Fibroblast of skin of right biceps (primary cell): ENCODE measurements around the gene MECR.

ENCODE experiments used
- DNase-seq: peaks from one replicate; pipeline ENCODE4 v3.0.0-alpha.2; 2013

MECR gene

DNA sequence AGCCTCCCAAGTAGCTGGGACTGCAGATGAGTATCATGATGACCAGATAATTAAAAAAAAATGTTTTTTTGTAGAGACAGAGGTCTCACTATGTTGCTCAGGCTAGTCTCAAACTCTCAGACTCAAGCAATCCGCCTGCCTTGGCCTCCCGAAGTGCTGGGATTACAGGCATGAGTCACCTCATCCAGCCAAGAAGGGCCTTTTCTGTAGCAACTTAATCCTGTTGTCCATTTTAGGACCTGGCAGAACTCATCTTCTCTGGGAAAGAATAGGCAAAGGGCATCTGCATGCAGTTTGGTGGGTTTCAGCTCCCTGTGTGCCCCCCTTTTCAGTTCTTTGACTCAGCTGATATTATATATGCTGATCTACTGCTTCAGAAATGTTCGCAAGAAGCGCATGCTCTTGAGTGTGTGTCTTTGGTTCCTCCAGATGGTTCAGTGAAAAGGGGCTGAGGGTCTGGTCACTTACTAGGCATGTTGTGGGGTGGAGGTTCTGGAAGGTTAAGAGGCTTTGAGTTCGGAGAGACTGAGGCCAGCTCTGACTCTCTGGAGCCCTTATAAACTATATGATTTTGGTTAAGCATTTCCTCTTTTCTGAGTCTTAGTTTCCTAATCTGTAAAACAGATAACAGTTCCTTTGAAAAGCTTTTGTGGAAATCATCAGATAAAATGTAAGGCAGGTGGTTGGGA lies 29.7 kb downstream of the MECR start:
- peak; percentile 45 for DNase-seq

DNA sequence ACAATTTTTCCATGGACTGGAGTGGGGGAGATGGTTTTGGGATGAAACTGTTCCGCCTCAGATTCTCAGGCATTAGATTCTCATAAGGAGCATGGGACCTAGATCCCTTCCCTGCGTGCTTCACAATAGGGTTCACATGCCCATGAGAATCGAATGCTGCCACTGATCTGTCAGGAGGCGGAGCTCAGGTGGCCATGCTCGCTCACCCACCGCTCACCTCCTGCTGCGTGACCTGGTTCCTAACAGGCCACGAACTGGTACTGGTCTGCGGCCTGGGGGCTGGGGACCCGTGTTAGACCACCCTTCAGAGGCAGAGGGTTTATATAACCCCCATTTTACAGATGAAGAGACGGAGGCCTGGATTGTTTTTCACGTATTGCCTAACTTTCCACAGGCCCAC lies 32.7 kb downstream of the MECR start:
- no peak for DNase-seq

DNA sequence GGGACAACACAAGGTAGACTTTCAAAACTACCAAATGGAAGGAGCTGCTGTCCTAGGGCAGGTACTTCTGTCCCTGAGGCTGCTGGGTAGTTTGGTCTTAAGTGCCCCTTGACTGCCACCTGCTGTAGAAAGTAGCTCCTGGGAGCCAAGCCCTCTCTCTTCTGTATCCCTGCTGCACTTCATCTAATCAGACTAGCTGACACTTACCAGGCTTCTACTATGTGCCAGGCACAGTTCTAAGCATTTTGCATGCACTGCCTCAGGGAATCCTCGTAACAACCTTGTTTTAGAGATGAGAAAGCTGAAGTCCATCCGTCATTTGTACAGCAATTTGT lies 33.2 kb downstream of the MECR start:
- peak; percentile 42 for DNase-seq

DNA sequence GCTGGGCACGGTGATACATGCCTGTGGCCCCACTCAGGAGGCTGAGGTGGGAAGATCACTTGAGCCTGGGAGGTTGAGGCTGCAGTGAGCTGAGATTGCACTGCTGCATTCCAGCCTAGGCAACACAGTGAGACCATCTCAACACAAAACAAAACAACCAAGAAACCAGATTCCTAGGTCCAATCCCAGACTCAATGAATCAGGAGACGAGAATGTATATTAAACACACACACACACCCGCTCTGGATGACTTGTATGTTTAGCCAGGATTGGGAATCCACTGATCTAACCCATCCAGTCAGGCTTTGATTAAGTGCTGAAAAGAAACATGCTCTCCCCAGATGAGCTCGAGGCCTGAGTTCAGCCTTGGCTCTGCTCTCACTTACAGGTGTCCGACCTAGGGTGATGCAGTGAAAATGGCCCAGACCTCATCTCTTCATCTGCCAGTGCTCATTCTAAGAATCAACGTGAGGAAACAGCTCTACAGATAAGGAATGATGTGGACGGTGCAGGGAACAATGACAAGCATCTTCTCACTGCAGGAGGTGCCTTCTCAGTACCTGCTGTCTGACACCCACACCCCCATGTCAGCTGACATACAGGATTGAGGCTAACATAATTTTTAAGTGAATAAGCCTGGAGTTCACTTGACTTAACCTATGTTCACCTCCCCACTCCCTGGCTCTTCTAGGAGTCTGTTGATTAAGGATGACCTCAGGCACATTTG lies 33.7 kb downstream of the MECR start:
- DNase-seq: peak; percentile 93

DNA sequence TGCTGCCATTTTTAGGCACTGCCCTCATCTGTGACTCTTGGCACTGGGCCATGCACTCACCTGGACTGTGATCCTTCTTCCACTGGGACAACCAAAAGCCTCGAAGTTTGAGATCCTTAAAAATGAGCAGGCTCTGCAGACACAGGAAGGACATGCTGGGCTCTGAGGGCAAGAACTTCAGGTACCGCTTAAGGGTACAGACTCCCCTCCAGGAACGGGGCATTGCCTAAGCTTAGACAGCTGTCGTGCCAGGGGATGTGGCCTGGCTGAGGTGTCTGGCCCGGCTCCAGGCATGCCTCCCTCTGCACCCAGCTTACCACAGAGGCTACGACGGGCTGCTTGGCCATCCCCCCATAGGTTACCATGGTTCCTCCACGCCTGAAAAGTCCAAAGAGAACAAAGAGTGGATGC lies 34.8 kb downstream of the MECR start:
- no peak for DNase-seq

DNA sequence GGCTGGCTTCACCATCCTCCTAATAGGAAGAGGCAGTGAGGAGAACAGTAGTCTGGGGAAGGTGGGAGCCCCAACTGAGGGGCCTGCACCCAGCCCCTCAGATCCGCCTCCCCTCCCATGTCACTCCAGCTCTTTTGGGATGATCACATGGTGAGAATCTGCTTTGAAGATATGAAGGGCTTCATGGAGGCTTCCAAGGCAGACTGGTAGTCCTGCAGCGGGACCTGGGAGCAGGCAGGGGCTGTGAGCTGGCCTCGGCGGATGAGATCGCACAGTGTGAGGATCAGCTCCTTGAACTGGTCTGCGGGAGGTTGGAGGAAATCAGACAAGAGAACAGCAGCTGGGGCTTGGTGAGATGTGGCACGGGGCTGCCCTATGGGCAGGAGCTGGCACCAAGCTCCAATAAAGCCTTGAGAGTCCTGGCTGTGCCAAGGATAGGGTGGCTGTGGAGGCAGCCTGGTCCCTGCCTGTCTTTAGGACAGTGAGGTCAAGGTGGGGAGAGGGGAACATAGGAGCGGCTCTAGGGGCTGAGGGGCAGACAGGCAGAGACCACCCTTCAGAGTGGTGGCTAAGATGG lies 36.8 kb downstream of the MECR start:
- DNase-seq: no peak

DNA sequence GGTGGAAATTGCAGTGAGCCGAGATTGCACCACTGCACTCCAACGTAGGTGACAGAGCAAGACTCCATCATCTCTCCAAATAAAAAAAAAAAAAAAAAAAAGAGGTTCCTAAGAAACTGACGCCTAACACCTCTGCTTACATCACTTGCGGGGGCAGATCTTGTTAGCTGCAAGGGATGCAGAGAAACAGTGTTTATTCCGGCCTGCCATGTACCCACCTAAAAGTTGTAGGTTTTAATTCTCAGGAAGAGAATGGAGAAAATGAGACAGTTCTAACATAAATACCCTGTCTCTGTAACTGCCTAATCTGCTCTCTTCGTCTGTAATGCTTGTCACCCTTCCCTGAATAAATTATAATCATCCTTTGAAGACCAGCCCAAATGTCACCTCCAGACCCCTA lies 40.0 kb downstream of the MECR start:
- DNase-seq: no peak

DNA sequence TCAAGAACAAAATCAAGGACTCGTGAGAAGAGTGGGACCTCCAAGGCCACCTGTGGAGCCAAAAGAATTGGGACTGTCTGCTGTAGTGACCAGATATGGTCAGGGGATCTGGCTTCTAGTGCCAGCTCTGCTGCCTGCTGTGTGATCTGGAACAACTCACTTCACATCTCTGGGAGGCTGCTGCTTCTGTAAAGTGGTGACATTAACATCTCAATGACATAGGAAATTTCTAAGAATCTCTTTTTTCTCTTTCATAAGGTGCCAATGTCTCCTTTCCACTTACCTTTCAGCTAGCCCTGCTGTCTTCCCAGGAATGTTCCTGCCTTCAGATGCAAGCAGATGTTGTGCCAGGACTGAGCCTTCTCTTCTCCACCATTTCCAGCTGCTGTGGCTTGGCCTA lies 44.0 kb downstream of the MECR start:
- DNase-seq: no peak

DNA sequence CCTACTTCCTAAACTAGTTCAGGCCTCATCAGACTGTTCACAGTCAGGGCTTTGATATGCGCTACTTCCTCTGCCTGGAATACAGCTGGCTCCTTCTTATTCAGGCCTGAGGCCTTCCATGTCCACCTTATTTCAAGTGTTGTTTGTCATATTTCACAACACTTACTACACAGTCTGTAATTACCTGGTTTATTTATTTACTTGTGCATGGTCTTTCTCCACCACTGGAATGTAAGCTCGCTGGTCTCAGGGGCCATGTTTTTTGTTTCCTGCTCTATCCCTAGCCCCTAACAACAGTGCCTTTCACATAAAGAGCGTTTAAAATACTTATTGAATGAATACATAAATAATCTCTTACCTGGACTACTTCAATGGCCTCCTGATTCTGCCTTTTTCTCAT lies 44.5 kb downstream of the MECR start:
- no peak for DNase-seq

DNA sequence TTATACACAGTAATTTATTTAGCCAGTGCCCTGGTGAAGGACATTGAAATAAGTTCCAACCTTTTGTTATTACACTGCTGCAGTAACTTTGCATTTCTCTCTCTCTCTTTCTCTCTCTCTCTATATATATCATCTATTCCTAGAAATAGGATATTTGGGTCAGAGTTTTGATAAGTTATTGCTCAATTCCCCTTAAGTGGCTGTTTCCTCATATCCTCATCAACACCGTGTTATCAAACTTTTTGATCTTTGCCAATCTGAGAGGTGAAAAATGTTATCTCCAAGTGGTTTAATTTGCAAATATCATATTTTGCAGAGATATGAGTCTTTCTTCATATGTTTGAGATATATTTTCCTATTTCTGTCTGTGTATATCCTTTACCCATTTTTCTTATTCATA lies 47.4 kb downstream of the MECR start:
- no peak for DNase-seq

DNA sequence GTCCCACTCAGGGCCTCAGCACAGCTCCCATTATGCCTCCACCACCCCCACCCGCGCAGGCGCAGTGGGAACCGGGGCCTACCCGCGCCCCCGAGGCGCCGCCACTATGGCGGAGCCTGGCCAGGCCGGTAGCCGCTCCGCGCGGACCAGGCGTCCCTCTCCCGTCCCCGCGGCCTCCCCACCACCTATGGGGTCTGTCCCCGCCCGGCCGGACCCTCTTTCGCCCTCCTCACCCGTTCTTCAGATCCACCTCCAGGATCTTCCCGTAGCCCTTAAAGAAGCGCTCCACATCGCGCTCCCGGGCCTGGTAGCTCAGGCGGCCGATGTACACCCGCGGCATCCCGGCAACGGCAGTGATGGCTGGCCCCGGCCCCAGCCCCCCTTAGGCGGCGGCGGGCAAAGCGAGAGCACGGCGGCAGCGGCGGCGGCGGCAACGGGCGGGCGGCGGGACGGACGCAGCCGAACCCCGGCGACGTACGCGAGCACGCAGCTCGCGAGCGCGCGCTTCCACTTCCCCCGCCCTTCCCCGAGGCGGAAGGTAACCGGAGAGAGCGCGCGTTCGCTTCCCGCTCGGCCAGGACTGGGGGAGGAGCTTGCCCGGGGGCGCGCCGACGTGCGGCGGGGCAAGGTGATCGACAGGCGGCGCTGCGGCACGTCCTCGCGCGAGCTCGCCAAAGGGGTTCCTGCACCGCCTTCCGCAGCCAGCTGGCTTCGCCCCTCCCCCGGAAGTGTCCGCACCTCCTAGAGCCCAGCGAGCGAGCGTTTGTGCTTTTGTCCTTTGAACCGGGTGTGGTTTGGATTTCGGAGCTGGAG lies 49.1 kb downstream of the MECR start, which contains the start of gene SRSF4:
SRSF4 (minus strand) TSS at position 488 of the 813 bp plus-strand sequence; CDS start at position 340, 148 bp downstream.
- peak; percentile 98 for DNase-seq

DNA sequence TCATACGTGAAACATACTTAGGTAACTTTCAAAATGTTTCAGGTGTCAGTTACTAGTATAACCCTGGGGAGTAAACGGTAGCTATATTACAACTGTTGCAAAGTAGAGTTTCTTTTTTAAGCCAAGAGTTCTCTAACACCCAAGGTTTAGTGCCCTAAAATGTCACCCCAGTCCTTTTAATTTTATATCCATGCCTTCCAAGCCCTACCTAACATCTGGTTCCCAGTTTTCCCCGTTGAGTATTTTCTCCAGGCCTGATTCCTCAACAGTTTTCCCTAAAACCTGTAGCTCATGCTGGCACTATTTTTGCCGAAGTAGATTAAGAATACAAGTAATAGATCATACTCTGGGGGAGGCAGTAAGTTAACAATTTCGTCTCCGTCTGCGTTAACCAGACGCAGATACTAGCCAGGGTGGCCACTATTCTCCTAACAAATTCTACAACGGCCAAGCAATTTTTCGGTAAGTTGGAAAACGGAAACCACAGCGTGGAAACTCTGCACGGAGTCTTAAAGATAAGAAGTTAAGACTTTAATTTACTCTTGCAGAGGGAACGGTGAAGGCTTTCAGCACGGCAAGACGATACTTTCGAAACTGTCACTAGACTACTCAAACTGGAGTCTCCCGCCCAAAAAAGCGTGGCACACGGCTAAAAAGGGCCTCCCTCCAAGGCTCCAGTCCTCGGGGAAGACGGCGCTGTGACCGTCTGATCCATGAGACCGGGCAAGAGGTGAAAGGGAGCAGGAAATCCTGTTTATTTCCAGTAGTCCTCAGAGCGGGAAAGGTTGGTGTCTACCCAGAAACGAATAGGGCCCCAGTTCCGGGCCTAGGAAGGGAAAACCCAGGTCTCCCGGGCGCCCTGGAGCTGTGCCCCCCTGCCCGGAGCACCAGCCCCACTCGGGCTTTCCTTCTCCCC lies 50.0 kb downstream of the MECR start:
- DNase-seq: no peak

DNA sequence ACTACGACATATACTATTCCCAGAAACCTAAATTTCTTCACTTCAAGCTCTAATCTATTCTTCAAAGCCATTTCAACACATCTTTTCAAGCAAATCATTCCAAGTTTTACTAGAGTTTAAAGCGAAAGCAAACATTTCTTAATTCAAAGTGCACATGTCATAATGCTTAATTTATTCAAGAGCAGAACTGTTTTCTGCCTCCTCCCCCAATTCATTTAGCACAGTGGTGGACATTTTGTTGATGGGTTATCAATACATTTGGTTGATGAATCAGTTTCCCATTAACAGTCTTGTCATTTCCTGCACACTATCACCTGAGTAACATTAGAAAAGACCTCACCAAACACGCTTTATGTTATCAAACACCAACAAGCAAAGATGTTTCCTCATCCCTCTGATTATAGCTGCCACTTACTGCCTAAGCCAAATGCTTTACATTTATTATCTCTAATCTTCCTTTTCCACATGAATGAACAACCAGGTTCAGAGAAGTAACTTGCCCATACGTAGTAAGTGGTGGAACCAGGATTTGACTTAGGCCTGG lies 51.0 kb downstream of the MECR start:
- no peak for DNase-seq

DNA sequence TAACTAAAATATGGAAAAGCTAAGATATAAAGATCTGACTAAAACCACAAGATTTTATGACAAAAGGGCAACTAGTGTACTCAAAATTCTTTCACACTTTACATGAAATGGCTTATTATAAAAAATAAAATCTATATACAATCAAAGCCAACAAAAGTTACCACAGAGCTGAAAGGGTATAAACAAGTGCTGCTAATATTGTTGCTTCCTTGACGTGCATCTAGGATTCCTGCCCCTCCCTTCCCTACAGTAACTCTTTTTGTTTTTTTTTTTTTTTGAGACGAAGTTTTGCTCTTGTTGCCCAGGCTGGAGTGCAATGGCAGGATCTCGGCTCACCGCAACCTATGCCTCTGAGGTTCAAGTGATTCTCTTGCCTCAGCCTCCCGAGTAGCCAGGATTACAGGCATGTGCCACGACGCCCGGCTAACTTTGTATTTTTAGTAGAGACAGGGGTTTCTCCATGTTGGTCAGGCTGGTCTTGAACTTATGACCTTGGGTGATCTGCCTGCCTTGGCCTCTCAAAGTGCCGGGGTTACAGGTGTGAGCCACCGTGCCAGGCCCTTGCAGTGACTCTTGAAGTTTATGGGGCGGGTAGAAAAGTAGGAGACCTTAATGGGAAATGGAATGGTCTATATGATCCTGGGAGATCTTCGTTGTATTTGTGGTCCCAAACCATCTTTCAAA lies 53.6 kb downstream of the MECR start:
- no peak for DNase-seq

DNA sequence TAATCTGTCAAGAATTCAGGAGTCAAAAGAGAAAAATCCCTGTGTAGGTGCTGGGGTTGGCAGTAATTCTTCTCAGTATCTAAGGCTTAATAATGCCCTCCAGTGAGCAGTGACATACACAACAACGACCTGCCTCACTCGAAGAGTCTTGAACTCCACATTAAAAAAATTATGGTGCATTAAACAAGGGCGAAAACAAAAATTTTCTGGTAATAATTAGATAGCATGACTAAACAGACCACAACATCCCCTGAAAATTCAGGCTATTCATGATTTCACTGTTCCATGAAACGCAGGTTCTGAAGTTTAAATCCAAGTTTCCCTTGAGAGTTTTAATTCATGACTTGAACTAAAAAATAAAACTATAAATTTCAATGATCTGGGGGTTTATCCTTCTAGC lies 54.2 kb downstream of the MECR start:
- DNase-seq: peak; percentile 65

DNA sequence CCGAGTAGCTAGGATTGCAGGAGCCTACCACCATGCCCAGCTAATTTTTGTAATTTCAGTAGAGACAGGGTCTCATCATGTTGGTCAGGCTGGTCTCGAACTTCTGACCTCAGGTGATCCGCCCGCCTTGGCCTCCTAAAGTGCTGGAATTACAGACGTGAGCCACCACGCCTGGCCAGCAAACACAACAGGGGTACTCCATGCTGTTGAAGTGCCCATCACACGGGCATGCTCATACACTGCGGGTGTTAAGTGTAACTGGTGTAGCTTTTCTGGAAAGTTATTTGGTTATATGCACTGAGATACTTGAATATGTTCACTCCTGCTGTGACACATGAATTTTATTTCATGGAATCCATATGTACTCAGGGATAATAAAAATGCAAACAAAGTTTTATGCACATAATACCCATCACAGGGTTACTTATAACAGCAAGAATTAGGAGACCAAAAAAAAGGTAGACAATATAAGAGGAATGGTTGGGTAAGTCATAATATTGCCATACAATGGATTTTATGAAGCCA lies 58.3 kb downstream of the MECR start:
- no peak for DNase-seq

DNA sequence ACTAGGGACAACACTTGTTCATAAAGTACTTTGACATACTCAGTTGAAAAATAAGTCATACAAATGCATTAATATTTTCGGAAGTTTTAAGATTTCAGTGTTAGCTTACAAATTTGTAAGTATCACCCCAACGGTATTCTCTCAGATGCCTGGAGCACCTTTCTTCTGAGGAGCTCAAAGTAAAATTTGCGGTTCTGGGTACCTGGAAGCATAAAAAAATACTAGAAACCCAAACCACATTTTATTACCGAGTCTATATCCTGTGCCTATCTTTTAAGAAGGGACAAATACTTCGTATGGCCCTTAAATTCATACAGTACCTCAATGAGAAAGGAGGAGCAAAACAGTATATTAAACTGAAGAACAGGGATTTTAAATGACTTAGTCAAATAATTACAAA lies 59.2 kb downstream of the MECR start:
- no peak for DNase-seq

DNA sequence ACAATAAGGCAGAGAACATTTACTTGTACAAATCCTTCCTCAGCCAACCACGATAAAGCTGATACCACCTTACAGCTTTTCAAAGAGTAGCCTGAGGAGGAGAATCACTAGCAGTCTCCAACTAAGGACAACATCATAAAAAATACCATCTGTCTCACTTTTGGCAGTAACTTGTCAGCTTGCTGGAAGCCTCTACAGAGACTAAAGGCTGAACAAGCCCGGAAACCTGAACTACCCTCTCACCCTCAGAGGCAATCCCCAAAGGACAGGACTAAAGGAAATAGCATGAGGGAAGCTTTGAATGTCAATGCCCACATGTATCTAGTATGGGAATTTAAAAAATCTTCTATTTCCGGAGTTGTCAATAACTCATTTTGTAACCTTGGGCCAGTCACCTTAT lies 59.6 kb downstream of the MECR start:
- peak; percentile 38 for DNase-seq

DNA sequence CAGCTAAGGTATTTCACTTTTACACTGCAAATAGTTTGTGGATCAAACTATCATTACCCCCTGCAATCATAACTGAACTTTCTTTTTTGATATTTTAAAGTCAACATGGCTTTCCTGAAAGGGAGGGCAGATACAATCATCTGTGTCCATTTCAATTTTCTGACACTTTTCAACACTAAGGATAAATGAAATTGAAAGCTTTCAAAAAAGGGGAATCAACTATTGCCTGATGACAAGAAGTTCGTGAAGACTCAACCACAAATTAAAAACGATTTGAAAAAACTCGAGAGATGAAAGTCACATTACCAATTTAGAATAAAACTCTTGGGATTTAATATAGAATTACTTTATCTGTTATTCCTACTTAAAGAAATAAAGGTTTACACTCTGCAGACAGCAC lies 60.8 kb downstream of the MECR start:
- no peak for DNase-seq

DNA sequence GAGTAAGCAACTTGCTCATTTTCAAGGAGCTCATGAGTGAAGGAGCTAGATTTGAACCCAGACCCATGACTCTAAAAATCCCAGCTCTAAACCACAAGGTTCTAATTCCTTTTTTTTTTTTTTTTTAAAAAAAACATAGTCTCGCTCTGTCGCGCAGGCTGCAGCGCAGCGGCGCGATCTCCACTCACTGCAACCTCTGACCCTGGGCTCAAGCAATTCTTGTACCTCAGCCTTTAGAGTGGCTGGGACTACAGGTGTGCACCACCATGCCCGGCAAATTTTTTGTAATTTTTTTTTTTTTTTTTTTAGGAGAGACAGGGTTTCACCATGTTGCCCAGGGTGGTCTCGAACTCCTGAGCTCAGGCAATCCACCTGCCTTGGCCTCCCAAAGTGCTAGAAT lies 62.8 kb downstream of the MECR start:
- no peak for DNase-seq

DNA sequence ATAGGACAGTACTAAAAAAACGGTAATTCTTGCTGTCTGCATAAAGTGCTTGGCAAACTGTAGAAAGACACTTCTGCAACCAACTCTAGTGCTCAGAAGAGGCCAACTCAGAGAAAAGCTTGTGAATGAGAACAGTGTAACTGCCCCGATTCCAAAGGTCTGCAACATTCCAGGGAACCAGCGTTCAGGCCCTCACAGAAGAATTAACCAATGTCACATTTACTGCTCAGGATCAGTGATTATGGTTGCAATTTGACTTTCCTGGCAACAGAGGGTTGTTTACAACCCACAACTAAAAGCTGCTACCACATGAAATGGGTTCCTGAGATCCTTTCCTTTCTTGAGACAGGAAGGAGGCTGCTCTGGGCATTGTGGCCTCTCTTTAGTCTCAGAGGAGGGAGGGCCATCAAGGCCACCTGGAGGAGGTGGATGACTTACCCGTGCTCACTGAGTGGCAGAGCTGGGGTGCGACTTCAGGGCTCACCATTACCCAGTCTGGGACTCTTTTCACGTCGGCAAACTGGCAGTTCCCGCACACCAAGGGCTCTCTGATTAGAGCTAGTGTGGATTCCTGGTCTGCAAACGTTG lies 64.3 kb downstream of the MECR start:
- no peak for DNase-seq
